Activated naive CD8-positive, alpha-beta T cell treated with anti-CD3 and anti-CD28 coated beads, Interleukin-2, amount 50 U/mL, for 16 hours (primary cell): ENCODE results near the gene BPIFB2.
A peak's percentile ranks its signal among the peaks of the same experiment; 100 is the strongest.
"Not testable (repeated sequence)": the region's sequence is repeated elsewhere in the genome, so short reads cannot be mapped to it uniquely, and the experiment has no call there.

Experiments used
- DNase-seq: peaks from one replicate; pipeline ENCODE4 v3.0.0-alpha.2; 2020; ENCODE audit warnings: low read depth, low spot score

BPIFB2 gene

DNA sequence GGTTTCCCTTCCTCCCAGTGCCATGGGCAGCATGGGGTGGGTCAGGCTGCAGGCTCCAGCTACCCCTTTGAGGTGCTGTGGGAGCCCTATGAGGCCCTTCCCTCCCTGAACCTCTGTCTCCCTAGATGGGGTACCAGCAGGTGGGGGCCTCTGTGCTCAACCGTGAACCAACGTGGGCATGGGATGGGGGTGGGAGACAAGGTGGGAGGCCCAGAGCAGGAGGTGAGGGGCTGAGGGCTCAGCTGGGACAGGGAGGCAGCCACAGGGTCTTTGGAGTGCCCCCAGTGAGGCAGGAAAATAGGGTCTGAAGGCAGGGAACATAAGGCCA, 36.6 kb upstream of the BPIFB2 start:
- no peak for DNase-seq

DNA sequence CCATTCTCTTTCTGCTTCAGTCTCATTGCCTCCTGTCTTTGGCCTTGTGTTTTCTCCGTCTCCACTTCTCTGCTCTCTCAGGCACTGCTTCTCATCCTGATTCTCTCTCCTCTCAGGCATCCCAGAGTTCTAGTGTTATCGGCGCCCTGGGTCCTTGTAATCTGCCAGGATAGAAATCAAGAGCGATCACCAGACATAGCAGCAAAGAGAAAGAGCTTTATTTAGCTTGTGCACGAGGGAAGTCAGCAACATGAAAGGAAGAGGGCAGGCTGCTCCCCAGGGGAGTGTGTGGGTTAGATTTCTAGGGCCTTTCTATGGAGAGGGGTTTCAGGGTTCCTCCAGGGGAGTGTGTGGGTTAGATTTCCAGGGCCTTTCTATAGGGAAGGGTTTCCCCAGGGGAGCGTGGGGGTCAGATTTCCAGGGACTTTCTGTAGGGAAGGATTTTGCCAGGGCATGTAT, 35.8 kb upstream of the BPIFB2 start:
- no peak for DNase-seq

DNA sequence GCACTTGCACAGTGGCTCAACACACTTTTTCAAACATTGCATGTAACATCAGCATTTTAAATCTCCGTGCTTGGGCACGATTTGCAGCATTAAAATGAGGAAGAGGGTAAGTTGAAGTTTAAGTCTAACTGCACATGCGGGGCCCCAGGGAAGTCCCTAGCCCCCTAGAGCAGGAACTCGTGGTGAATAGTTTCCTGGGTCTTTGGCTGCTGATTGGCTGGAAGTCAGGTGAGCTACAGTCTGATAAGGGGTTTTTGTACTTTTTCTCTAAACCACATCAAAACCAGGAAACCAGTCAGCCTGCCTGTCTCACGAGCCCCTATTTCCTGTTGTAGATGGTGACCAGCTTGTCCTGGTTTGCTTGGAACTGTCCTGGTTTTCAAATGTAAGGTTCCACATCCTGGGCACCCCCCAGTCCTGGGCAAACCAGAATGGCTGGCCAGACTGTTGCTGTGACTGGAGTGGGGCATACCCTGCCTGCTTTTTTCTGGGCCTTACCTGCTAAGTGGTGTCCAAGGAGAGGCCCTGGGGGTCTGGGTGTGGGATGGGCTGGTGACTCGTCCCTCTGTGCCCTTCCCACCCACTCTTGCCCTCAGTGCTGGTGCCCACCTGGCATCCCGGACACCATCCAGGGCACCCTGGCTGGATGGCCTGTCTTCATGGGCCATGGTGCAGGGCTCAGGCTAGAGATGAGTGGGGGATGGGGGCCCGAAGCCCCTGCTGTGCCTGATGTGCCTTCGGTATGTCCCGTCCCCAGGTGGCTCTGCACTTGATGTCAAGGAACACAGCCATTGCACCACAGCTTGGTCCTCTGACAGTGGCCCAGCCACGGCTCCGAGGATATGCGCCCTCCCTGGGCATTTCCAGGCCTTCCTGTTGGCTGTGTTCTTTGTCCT, 35.1 kb upstream of the BPIFB2 start:
- DNase-seq, result peak; percentile 49

- DNase-seq, result no peak
These were observed 34.3 kb upstream of the BPIFB2 start for GRCh38 chr20:32973077-32973717.

DNA sequence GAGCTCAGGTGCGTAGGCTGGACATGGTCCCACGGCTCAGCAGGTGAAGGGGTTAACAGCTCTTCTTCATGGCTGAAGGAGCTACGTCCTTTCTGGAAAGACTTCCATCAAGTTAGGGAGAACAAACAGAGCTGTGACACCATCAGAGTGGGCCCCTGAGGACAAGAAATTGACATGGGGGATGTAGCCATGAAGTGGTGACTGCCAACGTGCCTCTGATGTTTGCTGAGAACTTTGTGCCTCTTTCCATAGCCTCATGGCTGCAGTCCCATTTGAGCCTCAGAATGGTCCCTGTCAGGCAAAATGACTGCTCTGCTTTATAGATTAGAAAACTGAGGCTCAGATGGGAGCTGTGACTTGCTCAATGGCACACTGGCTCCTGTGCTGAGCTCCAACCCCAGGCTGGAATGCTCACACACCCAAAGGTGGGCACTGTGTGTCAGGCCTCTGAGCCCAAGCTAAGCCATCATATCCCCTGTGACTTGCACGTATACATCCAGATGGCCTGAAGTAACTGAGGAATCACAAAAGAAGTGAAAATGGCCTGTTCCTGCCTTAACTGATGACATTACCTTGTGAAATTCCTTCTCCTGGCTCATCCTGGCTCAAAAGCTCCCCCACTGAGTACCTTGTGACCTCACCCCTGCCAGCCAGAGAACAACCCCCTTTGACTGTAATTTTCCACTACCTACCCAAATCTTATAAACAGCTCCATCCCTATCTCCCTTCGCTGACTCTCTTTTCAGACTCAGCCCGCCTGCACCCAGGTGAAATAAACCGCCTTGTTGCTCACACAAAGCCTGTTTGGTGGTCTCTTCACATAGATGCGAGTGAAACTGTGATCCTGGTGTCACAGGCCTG, 33.1 kb upstream of the BPIFB2 start:
- DNase-seq, result not testable (repeated sequence)

- not testable (repeated sequence) for DNase-seq
These were observed 32.4 kb upstream of the BPIFB2 start for GRCh38 chr20:32975121-32975520.

GRCh38 chr20:32975698-32976674, 31.5 kb upstream of the BPIFB2 start:
- DNase-seq, result no peak

- no peak for DNase-seq
These were observed 30.8 kb upstream of the BPIFB2 start for GRCh38 chr20:32976746-32977145.

GRCh38 chr20:32977281-32978008, 30.1 kb upstream of the BPIFB2 start:
- no peak for DNase-seq

- no peak for DNase-seq
These were observed 29.5 kb upstream of the BPIFB2 start for GRCh38 chr20:32978009-32978335.

GRCh38 chr20:32979201-32979998, 28.1 kb upstream of the BPIFB2 start:
- DNase-seq, result no peak

DNA sequence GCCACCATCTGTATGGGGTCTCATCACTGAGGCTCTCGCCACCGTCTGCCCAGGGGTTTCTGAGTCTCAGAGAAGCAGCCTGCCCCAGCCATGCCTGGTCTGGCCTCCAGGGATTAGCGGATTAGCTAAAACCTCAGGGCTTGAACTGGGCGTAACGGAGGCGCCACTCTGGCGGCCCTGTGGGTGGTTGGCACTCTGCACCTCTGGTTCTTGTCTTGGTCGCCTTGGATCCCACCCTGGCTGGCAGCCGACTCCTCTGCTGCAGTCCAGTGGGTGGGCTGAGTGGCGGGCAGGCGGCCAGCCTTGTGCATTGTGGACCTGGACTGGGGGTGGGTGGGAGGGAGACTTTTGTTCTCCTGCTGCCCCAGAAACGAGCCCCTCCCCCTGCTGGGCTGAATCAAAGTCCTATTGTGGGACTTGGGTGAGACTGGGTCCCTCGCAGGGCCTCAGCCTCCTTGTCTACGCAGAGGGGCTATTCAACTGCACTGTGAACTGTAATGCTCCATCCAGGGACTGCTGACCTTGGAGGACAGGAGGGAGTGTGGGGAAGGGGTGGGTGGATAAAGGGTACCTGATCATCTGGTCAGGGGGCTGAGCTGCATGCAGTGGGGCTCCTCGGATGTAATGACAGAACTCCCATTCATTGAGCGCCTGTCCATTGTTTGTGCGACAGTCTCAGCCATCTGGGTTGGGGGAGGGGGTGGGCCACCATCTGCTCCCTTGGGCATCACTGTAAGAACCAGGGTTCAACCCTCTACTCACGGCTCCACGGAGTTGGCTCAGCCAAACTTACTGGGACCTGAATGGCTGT, 27.2 kb upstream of the BPIFB2 start:
- no peak for DNase-seq

DNA sequence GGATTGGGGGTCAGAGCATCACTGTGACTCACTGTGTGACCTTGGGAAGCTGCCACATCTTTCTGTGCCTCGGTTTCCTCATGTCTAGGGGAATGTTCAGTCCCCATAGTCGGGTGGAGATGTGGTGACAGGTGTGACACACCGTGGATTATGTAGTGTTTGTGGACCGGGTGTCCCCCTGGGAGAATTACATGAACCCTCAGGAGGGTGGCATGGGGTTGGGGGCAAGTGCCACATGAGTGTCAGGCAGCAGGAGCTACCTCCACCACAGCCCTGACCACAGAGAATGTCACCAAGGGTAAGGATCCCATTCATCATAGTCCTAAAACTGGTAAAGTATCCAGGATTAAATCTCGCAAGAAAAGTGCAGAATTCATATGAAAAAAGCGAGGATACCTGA, 26.5 kb upstream of the BPIFB2 start:
- DNase-seq, result no peak

GRCh38 chr20:32982617-32983458, 24.7 kb upstream of the BPIFB2 start:
- no peak for DNase-seq

DNA sequence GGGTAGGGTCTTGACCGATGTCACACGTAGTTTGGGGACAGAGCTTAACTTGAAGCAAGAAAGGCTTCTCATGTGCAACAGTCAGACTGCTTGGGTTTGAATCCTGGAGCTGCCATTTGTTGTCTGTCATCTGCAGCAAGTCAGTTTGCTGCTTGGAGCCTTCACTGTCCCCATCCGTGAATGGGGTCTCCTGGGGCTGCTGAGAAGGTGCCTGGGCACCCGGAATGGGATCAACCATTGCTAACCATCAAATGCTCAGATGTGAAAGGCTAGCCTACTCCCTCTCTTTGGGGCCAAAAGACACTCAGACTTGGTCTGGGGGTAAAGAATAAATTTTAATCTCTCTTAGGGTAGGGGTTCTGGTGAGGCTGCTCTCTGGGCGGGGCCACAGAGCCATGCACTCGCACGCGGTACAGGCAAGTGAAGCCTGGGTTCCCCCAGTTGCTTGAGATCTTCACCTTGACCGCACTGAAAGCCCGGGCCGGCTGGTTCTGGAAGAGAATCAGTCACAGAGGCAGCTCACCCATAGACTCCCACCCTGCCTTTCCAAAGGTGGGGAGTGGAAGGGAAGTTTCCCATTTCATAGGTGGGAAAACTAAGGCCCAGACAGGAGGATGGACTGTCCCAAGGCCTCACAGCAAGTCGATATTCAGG, 23.9 kb upstream of the BPIFB2 start:
- DNase-seq, result no peak

GRCh38 chr20:32984196-32984595, 23.3 kb upstream of the BPIFB2 start:
- DNase-seq, result no peak

- no peak for DNase-seq
These were observed 22.7 kb upstream of the BPIFB2 start for GRCh38 chr20:32984631-32985354.
